H9 (cell line): ENCODE data around the gene TARP.

Source experiments
- DNase-seq: peaks from one replicate; pipeline ENCODE4 v3.0.0-alpha.2; 2017
- H2AFZ ChIP-seq: one replicate; pipeline ENCODE4 v1.6.1; 2013; ENCODE audit warnings: mild to moderate bottlenecking, low read length, control low read depth, moderate library complexity
- H2AK5ac ChIP-seq: 2 replicates; pipeline ENCODE4 v1.6.1; 2013; ENCODE audit warnings: low read length, control low read depth, mixed read lengths; ENCODE audit not compliant: insufficient read length
- H2BK120ac ChIP-seq: one replicate; pipeline ENCODE4 v1.6.1; 2013; ENCODE audit warnings: low read depth, mild to moderate bottlenecking, low read length, control low read depth, inconsistent platforms; ENCODE audit not compliant: poor library complexity, severe bottlenecking
- H2BK12ac ChIP-seq: 2 replicates; pipeline ENCODE4 v1.6.1; 2013; ENCODE audit warnings: low read length, control low read depth, mixed read lengths, low read depth; ENCODE audit not compliant: insufficient read length
- H2BK15ac ChIP-seq: 2 replicates; pipeline ENCODE4 v1.6.1; 2013; ENCODE audit warnings: low read depth, low read length, control low read depth
- H2BK20ac ChIP-seq: one replicate; pipeline ENCODE4 v1.6.1; 2013; ENCODE audit warnings: low read depth, mild to moderate bottlenecking, low read length, control low read depth, inconsistent platforms; ENCODE audit not compliant: poor library complexity, severe bottlenecking
- H2BK5ac ChIP-seq: 2 replicates; pipeline ENCODE4 v1.6.1; 2013; ENCODE audit warnings: low read length, control low read depth, mixed read lengths; ENCODE audit not compliant: insufficient read length
- H3K14ac ChIP-seq: 2 replicates; pipeline ENCODE4 v1.6.1; 2013; ENCODE audit warnings: low read length, control low read depth; ENCODE audit not compliant: insufficient read depth
- H3K18ac ChIP-seq: 2 replicates; pipeline ENCODE4 v1.6.1; 2013; ENCODE audit warnings: low read depth, mild to moderate bottlenecking, mixed read lengths, low read length, control low read depth; ENCODE audit not compliant: insufficient read length
- H3K23ac ChIP-seq: 2 replicates; pipeline ENCODE4 v1.6.1; 2013; ENCODE audit warnings: low read length, control low read depth, mixed read lengths, low read depth; ENCODE audit not compliant: insufficient read length
- H3K23me2 ChIP-seq: 2 replicates; pipeline ENCODE4 v1.6.1; 2013; ENCODE audit warnings: low read depth, mild to moderate bottlenecking, mixed read lengths, low read length, control low read depth; ENCODE audit not compliant: insufficient read length, poor library complexity, severe bottlenecking
- H3K27ac ChIP-seq: 2 replicates; pipeline ENCODE4 v1.5.1; 2013; ENCODE audit warnings: low read length, control low read depth, mixed read lengths, low read depth; ENCODE audit not compliant: insufficient read length
- H3K27me3 ChIP-seq: 2 replicates; pipeline ENCODE4 v1.6.1; 2013; ENCODE audit warnings: low read length, control low read depth, inconsistent platforms; ENCODE audit not compliant: insufficient read depth
- H3K4ac ChIP-seq: 2 replicates; pipeline ENCODE4 v1.6.1; 2013; ENCODE audit warnings: low read depth, mild to moderate bottlenecking, control low read depth, inconsistent platforms, low read length, moderate library complexity
- H3K4me1 ChIP-seq: 2 replicates; pipeline ENCODE4 v1.6.1; 2013; ENCODE audit warnings: low read length, control low read depth, inconsistent platforms; ENCODE audit not compliant: insufficient read depth
- H3K4me2 ChIP-seq: 2 replicates; pipeline ENCODE4 v1.6.1; 2013; ENCODE audit warnings: low read length, control low read depth, mixed read lengths; ENCODE audit not compliant: insufficient read length, insufficient read depth
- H3K56ac ChIP-seq: 2 replicates; pipeline ENCODE4 v1.6.1; 2013; ENCODE audit warnings: low read depth, mild to moderate bottlenecking, mixed read lengths, low read length, control low read depth; ENCODE audit not compliant: insufficient read length
- H3K79me1 ChIP-seq: 2 replicates; pipeline ENCODE4 v1.6.1; 2013; ENCODE audit warnings: low read depth, mild to moderate bottlenecking, moderate library complexity, low read length, control low read depth, inconsistent platforms; ENCODE audit not compliant: insufficient read depth, poor library complexity, severe bottlenecking
- H3K79me2 ChIP-seq: 2 replicates; pipeline ENCODE4 v1.6.1; 2013; ENCODE audit warnings: low read length, control low read depth, inconsistent platforms; ENCODE audit not compliant: insufficient read depth
- H3K9ac ChIP-seq: 2 replicates; pipeline ENCODE4 v1.6.1; 2013; ENCODE audit warnings: low read length, control low read depth, mixed read lengths; ENCODE audit not compliant: insufficient read length; ENCODE audit errors: extremely low read depth
- H3K9me3 ChIP-seq: one replicate; pipeline ENCODE4 v1.6.1; 2013; ENCODE audit warnings: low read depth, low read length, inconsistent platforms; ENCODE audit not compliant: control insufficient read depth
- H3T11ph ChIP-seq: one replicate; pipeline ENCODE4 v1.6.1; 2013; ENCODE audit warnings: mild to moderate bottlenecking, low read length, control low read depth, inconsistent platforms
- H4K20me1 ChIP-seq: one replicate; pipeline ENCODE4 v1.6.1; 2013; ENCODE audit not compliant: control insufficient read depth, insufficient read length, insufficient read depth
- H4K5ac ChIP-seq: 2 replicates; pipeline ENCODE4 v1.6.1; 2013; ENCODE audit warnings: low read depth, mild to moderate bottlenecking, mixed read lengths, low read length, control low read depth; ENCODE audit not compliant: insufficient read length
- H4K8ac ChIP-seq: replicated peaks from 2 replicates; pipeline ENCODE4 v1.6.1; 2013; ENCODE audit warnings: low read length, control low read depth, mixed read lengths, low read depth; ENCODE audit not compliant: insufficient read length
- H4K91ac ChIP-seq: 2 replicates; pipeline ENCODE4 v1.6.1; 2013; ENCODE audit warnings: low read depth, mild to moderate bottlenecking, moderate library complexity, mixed read lengths, low read length, control low read depth; ENCODE audit not compliant: insufficient read length
- H3K27ac Mint-ChIP-seq, 3 experiments: 2 replicates in 2 of 3; 3 replicates in 1 of 3; pipeline ENCODE4 v1.8.0; 2020 to 2021; ENCODE audit warnings: mixed read lengths in 3 of 3, mild to moderate bottlenecking in 1 of 3, moderate library complexity in 1 of 3
- H3K27me3 Mint-ChIP-seq: 2 replicates; pipeline ENCODE4 v1.8.0; 2021; ENCODE audit warnings: low read depth, mild to moderate bottlenecking, moderate library complexity, mixed read lengths
- H3K36me3 Mint-ChIP-seq, 3 experiments: 2 replicates in 2 of 3; 3 replicates in 1 of 3; pipeline ENCODE4 v1.8.0; 2020 to 2021; ENCODE audit warnings: low read depth in 3 of 3, mixed read lengths in 3 of 3; ENCODE audit not compliant: insufficient read depth in 1 of 3
- H3K4me1 Mint-ChIP-seq, 2 experiments: 2 replicates each; pipeline ENCODE4 v1.8.0; 2020; ENCODE audit warnings: mixed read lengths in 2 of 2
- H3K4me3 Mint-ChIP-seq, 2 experiments: 2 replicates in 1 of 2; 3 replicates in 1 of 2; pipeline ENCODE4 v1.8.0; 2020 to 2021; ENCODE audit warnings: mild to moderate bottlenecking in 2 of 2, mixed read lengths in 2 of 2, moderate library complexity in 1 of 2
- H3K9me3 Mint-ChIP-seq, 2 experiments: 2 replicates in 1 of 2; 3 replicates in 1 of 2; pipeline ENCODE4 v1.8.0; 2020; ENCODE audit warnings: mild to moderate bottlenecking in 2 of 2, mixed read lengths in 2 of 2, moderate library complexity in 1 of 2
- CTCF ChIP-seq: fragments of 200-600 bp; sonication (generic); conservative IDR thresholded peaks from 3 replicates; pipeline ENCODE4 v1.8.0; 2021; ENCODE audit warnings: antibody characterized with exemption, mild to moderate bottlenecking

Gene TARP

DNA sequence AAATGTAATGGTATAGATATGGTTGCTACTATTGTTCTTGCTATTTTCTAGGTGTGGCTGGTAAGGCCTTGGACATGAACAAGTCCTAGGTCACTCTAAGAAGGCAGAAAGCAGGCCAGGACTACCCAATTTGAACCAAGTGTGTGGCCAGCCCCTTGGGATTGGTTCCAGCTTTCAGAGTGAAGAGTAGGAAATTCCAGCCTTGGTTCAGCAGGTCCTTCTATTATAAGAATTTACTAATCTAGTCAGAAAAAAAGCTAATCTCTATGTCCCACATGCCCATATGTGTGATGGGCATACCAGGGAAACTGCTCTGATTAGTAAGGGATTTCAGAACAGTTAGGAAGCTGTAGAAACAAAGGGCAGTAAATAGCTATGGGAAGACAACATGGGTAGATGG, 7.8 kb upstream of the TARP start:
- Histone ChIP-seq H3K23me2 (no peaks in the 10 kb centered on the region), H3K56ac (no peak overlapping the region), H2BK5ac (no peak overlapping the region), H2BK15ac (no peak overlapping the region), H4K91ac (no peak overlapping the region), H3K23ac (no peak overlapping the region), H3K18ac (no peak overlapping the region), H4K20me1 (no peaks in the 10 kb centered on the region), H2BK120ac (no peak overlapping the region), H3K4ac (no peak overlapping the region), H3K27me3 (no peaks in the 10 kb centered on the region), H2AFZ (no peak overlapping the region), H4K5ac (no peak overlapping the region), H2BK12ac (no peak overlapping the region), H3K4me2 (no peak overlapping the region), H3T11ph (no peak overlapping the region), H2AK5ac (no peak overlapping the region), H3K14ac (no peak overlapping the region), H3K4me1 (no peaks in the 10 kb centered on the region; the same call in 1 of the 2 replicates), H3K9ac (no peak overlapping the region), H3K27ac (no peak overlapping the region), H4K8ac (no peak overlapping the region), H3K79me2 (no peaks in the 10 kb centered on the region), H2BK20ac (no peak overlapping the region), H3K79me1 (no peaks in the 10 kb centered on the region), H3K9me3 (no peaks in the 10 kb centered on the region)
- no peaks in the 10 kb centered on the region for H3K36me3 Mint-ChIP-seq
- no peaks in the 10 kb centered on the region for H3K27me3 Mint-ChIP-seq
- no peak for TF ChIP-seq CTCF
- no peak overlapping the region for H3K4me3 Mint-ChIP-seq
- no peak for DNase-seq
- H3K27ac Mint-ChIP-seq, result no peak overlapping the region
- H3K9me3 Mint-ChIP-seq, result no peaks in the 10 kb centered on the region
- H3K4me1 Mint-ChIP-seq, result peaks cover 12% of the 10 kb centered on the region in 2 experiments
